Neuron (in vitro differentiated cells): ENCODE measurements around the gene HSFY1.
"Not testable (repeated sequence)": the region's sequence is repeated elsewhere in the genome, so short reads cannot be mapped to it uniquely, and the experiment has no call there.

Source experiments
- H2AFZ ChIP-seq: one replicate; pipeline ENCODE4 v1.6.1; 2013; ENCODE audit warnings: low read depth, mild to moderate bottlenecking, inconsistent platforms, low read length, moderate library complexity
- H3K27me3 ChIP-seq: one replicate; pipeline ENCODE4 v1.6.1; 2013; ENCODE audit warnings: low read length; ENCODE audit not compliant: insufficient read depth
- H3K36me3 ChIP-seq: one replicate; pipeline ENCODE4 v1.6.1; 2013; ENCODE audit warnings: low read length; ENCODE audit not compliant: insufficient read depth
- H3K4me1 ChIP-seq: one replicate; pipeline ENCODE4 v1.6.1; 2013; ENCODE audit warnings: low read length; ENCODE audit not compliant: insufficient read depth
- H3K4me3 ChIP-seq: 2 replicates; pipeline ENCODE4 v1.5.1; 2013; ENCODE audit warnings: mild to moderate bottlenecking, low read length, moderate library complexity
- H3K9me3 ChIP-seq: one replicate; pipeline ENCODE4 v1.6.1; 2013; ENCODE audit warnings: low read length

HSFY1 gene, protein sequence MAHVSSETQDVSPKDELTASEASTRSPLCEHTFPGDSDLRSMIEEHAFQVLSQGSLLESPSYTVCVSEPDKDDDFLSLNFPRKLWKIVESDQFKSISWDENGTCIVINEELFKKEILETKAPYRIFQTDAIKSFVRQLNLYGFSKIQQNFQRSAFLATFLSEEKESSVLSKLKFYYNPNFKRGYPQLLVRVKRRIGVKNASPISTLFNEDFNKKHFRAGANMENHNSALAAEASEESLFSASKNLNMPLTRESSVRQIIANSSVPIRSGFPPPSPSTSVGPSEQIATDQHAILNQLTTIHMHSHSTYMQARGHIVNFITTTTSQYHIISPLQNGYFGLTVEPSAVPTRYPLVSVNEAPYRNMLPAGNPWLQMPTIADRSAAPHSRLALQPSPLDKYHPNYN

DNA sequence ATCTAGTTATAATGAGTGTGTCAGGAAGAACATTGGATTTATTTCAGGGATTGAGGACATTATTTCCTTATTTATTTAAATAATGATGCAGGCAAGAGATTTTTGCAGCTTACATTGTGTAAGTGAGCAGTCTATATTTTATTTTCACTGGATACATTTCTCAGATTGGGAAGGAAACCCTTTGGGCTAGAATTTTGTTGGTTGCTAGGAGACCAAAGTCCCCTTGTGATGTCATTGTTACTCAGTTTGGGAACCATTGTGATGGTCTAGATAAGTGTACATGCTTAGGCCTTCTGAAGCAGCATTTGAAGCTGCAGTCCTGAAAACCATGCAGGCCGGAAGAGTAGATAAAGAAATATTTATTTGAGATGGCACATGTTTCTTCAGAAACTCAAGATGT is at the start of gene HSFY1:
TSS of gene HSFY1 (plus strand) at position 301 of the 400 bp plus-strand sequence. CDS start at position 369, 68 bp downstream.
- H2AFZ ChIP-seq, H3K9me3 ChIP-seq, H3K36me3 ChIP-seq, H3K4me1 ChIP-seq, H3K27me3 ChIP-seq, H3K4me3 ChIP-seq: not testable (repeated sequence)

DNA sequence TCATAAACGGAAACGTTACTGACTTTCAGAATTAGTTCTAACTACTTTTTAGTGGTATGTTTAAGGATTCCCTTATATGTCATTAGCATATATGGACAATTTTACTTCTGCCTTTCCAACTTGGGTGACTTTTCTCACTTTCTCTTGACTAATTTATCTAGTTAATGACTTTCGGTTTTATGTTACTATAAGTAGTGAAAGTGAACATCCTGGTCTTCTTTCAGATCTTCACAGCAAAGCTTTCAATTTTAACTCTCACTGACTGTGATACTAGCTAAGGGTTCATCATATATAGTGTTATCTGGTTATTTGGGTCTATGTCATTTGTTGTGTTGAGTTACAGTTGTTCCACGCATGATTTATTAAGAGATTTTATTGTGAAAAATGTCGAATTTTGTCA is 42.3 kb upstream of the HSFY1 start:
- H3K9me3 ChIP-seq, H3K36me3 ChIP-seq, H3K27me3 ChIP-seq, H3K4me1 ChIP-seq, H3K4me3 ChIP-seq, H2AFZ ChIP-seq: not testable (repeated sequence)

DNA sequence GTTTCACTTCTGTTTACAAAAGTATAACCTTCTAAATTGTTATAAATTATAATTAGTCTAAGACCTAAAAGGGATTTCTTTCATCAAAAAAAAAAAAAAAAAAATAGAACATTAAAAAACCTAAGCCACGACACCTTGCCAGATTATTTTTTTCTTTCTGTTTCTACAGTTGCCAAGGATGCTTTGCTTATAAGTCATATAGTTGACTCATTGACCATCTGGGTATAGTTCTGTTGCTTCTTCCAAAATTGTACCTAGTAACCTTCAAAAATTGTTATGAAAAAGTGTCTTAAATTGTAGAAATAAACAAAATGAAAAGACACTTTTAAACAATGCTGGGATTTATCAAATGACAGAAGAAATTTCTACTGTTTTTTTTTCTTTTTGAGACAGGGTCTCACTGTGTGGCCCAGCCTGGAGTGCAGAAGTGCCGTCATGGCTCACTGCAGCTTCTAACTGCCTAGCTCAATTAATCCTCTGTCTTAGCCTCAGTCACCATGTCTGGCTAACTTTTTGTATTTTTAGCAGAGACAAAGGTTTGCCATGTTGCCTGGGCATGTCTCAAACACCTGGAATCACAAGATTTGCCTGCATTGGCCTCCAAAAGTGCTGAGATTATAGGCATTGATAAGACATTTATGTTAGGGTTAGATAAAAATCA is 15.4 kb upstream of the HSFY1 start:
- not testable (repeated sequence) for H3K36me3 ChIP-seq, H3K4me3 ChIP-seq, H2AFZ ChIP-seq, H3K27me3 ChIP-seq, H3K4me1 ChIP-seq, H3K9me3 ChIP-seq

DNA sequence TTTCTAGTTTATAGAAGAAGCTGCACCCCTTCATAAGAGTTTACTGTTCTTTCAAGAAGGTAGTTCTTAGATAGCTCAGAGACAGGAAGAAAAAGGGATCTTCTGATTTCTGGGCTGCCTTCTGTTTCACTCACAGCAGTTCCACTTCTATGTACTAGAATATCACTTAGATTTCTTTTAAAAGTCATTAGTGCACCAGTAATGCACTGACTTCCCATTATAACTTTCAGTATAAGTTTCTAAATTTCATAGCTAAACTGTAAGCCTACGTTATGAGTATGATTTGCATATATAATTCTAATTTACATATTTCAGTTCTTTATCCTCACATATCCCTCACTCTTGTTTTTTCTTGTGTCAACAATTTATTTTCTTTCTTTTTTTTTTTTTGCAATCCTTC is 7.6 kb upstream of the HSFY1 start:
- H2AFZ ChIP-seq, H3K4me3 ChIP-seq, H3K9me3 ChIP-seq, H3K4me1 ChIP-seq, H3K36me3 ChIP-seq, H3K27me3 ChIP-seq: not testable (repeated sequence)

DNA sequence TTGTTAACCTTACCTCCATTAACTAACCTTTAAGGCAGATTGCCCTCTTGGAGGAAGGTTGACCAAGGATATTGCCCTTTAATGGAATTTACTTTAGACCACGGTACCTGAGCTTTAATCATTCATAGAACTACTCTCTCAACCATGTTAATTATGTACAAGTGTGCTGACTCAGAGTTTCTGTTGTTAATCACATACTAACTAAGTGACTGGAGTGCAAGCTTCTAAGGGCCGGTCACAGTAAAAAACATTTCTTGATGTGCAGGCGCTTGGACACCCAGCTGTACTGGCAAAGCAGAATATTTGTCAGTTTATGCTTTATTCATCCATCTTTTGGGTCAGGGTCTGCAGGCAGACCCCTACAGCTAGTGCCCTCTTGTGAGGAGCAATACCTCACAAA is 6.6 kb downstream of the HSFY1 start:
- H3K27me3 ChIP-seq, H2AFZ ChIP-seq, H3K36me3 ChIP-seq, H3K4me3 ChIP-seq, H3K9me3 ChIP-seq, H3K4me1 ChIP-seq: not testable (repeated sequence)

DNA sequence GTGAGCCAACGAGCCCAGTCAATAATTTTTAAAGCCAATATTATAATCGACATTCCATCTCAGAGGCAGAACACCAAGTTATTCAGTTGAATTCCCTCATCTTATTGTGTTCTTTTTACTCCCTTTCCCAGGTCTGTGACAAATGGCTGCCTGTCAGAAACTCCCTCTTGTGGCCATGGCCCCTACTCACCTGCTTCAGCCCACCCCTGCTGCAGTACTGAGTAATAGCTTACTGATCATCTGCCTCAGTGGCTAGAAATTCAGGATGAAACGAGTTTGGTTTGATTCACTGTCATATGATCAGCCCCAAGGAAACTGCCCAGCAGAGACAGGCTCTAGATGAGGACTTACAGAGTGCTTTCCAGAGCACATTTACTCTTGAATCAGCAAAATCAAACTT is 19.4 kb downstream of the HSFY1 start:
- H3K9me3 ChIP-seq, H3K4me1 ChIP-seq, H3K4me3 ChIP-seq, H3K27me3 ChIP-seq, H3K36me3 ChIP-seq, H2AFZ ChIP-seq: not testable (repeated sequence)
